SK-N-MC (cell line): ENCODE results near the gene ZKSCAN2.

Experiments
- DNase-seq: peaks from one replicate; pipeline ENCODE4 v3.0.0-alpha.2; 2011; ENCODE audit warnings: low read depth, low spot score
- H3K27ac ChIP-seq: fragments of 200-600 bp; sonication (generic); 2 replicates; pipeline ENCODE4 v1.5.1; 2016; ENCODE audit warnings: mixed run types
- H3K36me3 ChIP-seq: fragments of 200-600 bp; sonication (generic); 2 replicates; pipeline ENCODE4 v1.6.1; 2017; ENCODE audit warnings: antibody characterized with exemption, low read length, mixed read lengths; ENCODE audit not compliant: insufficient read depth
- H3K4me3 ChIP-seq: fragments of 200-600 bp; sonication (generic); 2 replicates; pipeline ENCODE4 v1.5.1; 2016
- H3K9ac ChIP-seq: fragments of 200-600 bp; sonication (generic); 2 replicates; pipeline ENCODE4 v1.8.0; 2017; ENCODE audit warnings: mixed run types, mixed read lengths; ENCODE audit not compliant: insufficient read length
- H3K9me3 ChIP-seq: fragments of 200-600 bp; sonication (generic); 2 replicates; pipeline ENCODE4 v1.6.1; 2017; ENCODE audit warnings: low read depth, mild to moderate bottlenecking, antibody characterized with exemption, low read length, moderate library complexity, mixed read lengths
- EZH2 ChIP-seq: fragments of 200-600 bp; sonication (generic); IDR thresholded peaks from one replicate; pipeline ENCODE4 v1.6.1; 2017; ENCODE audit warnings: antibody characterized with exemption
- FOXP2 ChIP-seq: optimal IDR thresholded peaks from 2 replicates; pipeline ENCODE3; 2011; ENCODE audit warnings: mild to moderate bottlenecking, moderate library complexity; ENCODE audit not compliant: insufficient read depth; ENCODE audit errors: extremely low read length, control extremely low read depth
- POLR2AphosphoS5 ChIP-seq: IDR thresholded peaks from 2 replicates; pipeline ENCODE4 v1.6.1; 2012; ENCODE audit warnings: mild to moderate bottlenecking, low read depth, low read length, borderline replicate concordance

ZKSCAN2 gene

GRCh38 chr16:25257470-25257955, at the start of gene ZKSCAN2:
TSS of gene ZKSCAN2 (minus strand) at chr16:25257845. CDS start at chr16:25257127, 718 bp downstream.
- Histone ChIP-seq H3K36me3 (peaks cover 27% of the 10 kb centered on the region), H3K27ac (peak within 1 kb of the TSS; percentile 95), H3K4me3 (peak within 1 kb of the TSS; percentile 92), H3K9me3 (no peaks in the 10 kb centered on the region), H3K9ac (peak within 1 kb of the TSS; percentile 98)
- TF ChIP-seq EZH2: no peak
- TF ChIP-seq FOXP2: no peak
- TF ChIP-seq POLR2AphosphoS5: peak; percentile 68
- no peak for DNase-seq

DNA sequence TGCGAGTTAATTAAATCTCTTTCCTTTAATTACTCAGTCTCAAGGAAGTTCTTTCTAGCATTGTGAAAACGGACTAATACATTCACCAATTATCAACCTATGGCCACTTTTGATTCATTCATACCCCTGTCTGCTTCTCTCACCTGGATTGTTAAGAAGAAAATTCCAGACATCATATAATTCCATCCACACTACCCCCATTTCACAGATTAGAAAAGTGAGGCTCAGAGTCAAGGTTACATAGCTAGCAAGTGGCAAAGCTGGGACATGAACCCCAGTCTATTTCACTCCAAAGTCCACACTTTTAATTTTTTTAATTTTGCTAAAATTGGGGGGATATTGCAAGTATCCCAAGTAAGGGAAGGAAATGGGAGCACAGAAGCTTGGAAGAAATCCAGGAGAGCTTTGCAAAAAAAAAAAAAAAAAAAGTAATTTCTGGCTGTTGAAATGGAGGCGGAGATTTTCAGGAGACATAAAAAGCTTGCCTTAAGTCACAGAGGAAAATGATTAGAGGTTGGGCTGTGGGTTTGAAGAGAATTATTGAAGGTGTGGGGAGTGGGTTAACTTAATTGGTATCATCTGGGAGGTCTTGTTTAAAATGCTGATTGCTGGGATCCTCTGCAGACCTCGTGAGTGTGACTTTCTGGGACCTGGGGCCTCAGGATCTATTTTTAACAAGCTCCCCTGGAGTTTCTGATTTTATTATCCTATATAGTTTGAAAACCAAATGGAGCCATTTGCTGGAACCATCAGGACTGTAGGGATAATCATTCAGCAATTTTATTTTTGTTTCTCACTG, 42.3 kb upstream of the ZKSCAN2 start:
- Histone ChIP-seq H3K9ac (peak overlapping the region; percentile 32), H3K4me3 (peak overlapping the region; percentile 36), H3K36me3 (0 out of 2 replicates have a peak, but pooled peaks cover 3% of the 10 kb centered on the region), H3K9me3 (no peaks in the 10 kb centered on the region; the same call in 1 of the 2 replicates), H3K27ac (peak overlapping the region; percentile 95)
- peak; percentile 98 for DNase-seq
- TF ChIP-seq EZH2 (no peak), POLR2AphosphoS5 (peak; percentile 69; the same call in 1 of the 2 replicates)

DNA sequence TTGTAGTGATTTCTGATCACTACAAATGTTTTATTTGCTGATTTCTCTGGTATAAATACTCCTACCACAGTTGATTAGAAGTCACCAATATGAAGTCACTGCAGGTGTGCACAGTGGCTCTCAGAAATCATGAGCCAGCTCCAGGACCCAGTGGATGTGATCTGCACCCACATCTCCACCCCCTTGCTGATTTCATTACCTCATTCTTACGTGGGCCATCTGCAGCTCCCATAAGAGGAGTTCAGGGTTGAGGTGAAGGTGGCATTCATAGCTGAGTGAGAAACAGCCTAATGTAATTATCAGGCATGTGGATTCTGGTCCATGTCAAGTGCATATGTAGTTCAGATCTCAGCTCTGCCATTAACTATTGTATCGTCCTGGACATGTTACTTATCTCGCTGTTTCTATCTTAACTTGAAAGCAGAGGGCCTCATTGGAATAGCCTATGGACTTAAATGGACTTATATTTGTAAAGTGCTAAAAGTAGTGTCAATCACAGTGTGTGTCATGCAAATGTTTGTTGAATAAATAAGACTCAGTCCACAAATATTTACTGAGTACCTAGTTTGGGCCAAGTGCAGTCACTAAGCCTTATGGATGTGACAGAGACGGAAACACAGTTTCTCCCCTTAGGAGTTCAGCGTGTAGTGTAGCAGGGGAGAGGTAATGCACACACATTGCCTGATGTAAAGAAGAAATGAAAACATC, 40.7 kb upstream of the ZKSCAN2 start:
- Histone ChIP-seq H3K9me3 (no peaks in the 10 kb centered on the region), H3K27ac (peak overlapping the region; percentile 95), H3K4me3 (no peak overlapping the region), H3K36me3 (no peaks in the 10 kb centered on the region), H3K9ac (no peak overlapping the region)
- no peak for TF ChIP-seq EZH2
- no peak for TF ChIP-seq FOXP2
- TF ChIP-seq POLR2AphosphoS5: no peak
- DNase-seq: no peak

DNA sequence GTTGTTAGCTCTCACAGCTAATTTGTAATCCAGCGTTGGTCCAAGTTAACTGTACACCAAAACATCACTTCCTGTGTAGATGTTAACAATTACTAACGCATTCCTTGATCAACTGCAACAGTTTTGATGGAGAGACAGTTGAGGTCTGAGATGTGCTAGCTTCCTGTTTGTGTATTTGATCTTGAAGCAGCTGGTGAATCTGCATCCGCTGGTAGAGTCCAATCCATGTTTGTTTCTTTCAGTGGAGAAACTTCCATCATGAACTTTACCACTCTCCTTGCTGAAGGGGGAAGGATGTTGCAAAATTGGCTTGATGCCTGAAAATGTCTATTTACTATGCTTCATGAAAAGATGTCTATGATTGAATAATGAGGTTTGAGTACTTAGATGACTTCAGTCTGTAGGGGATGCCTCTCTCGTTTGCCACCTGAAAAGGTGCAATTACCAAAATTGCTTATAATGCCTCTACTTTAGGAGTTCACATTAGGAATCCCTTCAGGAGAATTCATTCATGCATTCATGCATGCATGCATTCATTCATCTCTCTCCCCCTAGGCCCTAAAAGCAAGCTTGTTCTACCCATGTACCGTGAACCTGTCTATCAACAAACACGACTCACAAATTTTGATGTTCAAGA, 39.6 kb upstream of the ZKSCAN2 start:
- DNase-seq: no peak
- H3K9me3 ChIP-seq: no peaks in the 10 kb centered on the region
- H3K36me3 ChIP-seq: no peaks in the 10 kb centered on the region
- H3K27ac ChIP-seq: peak overlapping the region; percentile 79
- no peak for TF ChIP-seq FOXP2
- no peak overlapping the region for H3K9ac ChIP-seq
- no peak overlapping the region for H3K4me3 ChIP-seq

DNA sequence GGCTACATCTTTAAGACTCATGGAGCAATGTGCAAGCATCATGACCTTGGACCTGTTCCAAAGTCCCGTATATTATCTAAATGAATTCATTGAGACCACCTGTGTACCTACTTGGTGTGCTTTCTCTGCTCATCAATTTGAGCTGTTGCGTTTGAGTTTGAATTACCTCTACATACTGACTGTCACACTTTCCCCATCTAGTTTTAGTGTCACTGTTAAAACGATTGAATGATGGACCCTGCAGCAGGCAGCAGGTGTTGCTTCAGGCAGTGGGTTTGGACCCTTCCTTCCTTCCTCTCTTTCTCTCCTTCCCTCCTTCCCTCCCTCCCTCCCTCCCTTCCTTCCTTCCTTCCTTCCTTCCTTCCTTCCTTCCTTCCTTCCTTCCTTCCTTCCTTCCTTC, 33.9 kb upstream of the ZKSCAN2 start:
- Histone ChIP-seq H3K27ac (peak overlapping the region; percentile 99), H3K9me3 (no peaks in the 10 kb centered on the region), H3K9ac (peak overlapping the region; percentile 37), H3K4me3 (peak overlapping the region; percentile 19; the same call in 1 of the 2 replicates), H3K36me3 (no peaks in the 10 kb centered on the region)
- no peak for TF ChIP-seq EZH2
- peak; percentile 15; the same call in 1 of the 2 replicates for TF ChIP-seq POLR2AphosphoS5
- DNase-seq: peak; percentile 76

- H3K27ac ChIP-seq: peak overlapping the region; percentile 99
- peak; percentile 89 for DNase-seq
- no peak overlapping the region for H3K4me3 ChIP-seq
- no peaks in the 10 kb centered on the region for H3K36me3 ChIP-seq
- no peaks in the 10 kb centered on the region for H3K9me3 ChIP-seq
- no peak for TF ChIP-seq FOXP2
- TF ChIP-seq POLR2AphosphoS5: no peak
- no peak for TF ChIP-seq EZH2
- peak overlapping the region; percentile 60 for H3K9ac ChIP-seq
These were observed 31.8 kb upstream of the ZKSCAN2 start for GRCh38 chr16:25289466-25289865.

DNA sequence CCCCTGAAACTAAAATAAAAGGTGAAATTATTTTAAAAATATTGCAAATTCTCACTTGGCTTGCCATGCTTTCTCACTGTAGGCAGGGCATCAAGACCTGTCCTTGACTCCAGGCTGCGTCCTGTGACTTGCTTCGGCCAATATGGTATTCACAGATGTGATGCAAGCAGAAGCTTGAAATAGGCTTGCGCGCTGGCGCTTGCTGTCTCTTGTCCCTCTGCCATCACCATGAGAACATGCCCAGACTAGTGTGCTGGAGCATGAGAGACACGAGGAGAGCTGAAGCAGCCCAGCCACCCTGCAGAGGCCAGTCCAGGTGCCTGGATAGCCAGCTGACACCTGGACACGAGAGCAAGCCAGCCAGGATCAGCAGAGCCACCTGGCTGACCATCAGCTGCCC, 21.8 kb upstream of the ZKSCAN2 start:
- DNase-seq: no peak
- no peak overlapping the region for H3K4me3 ChIP-seq
- H3K27ac ChIP-seq: no peak overlapping the region
- H3K9ac ChIP-seq: no peak overlapping the region
- H3K9me3 ChIP-seq: no peaks in the 10 kb centered on the region
- H3K36me3 ChIP-seq: no peaks in the 10 kb centered on the region
- TF ChIP-seq POLR2AphosphoS5: no peak
- TF ChIP-seq EZH2: no peak
- TF ChIP-seq FOXP2: no peak

DNA sequence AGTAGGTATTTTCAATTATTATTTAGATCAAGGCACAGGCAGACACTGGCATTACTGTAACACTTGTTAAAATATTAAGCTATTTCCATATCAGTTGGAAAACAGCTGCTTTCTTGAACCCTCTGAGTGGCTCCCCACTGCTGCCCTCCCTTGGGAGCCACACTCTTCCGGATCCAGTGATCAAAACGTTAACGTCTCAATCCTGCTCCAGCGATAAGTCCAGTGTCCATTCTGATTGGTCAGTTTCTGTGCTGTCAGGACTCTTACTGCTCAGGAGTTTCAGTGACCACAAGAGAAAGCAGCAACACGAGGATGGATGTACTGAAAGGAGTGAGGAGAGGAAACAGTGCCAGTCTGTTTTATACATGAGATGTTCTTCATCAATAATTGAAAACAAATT, 13.8 kb upstream of the ZKSCAN2 start:
- Histone ChIP-seq H3K36me3 (no peaks in the 10 kb centered on the region), H3K27ac (peak overlapping the region; percentile 48), H3K4me3 (no peak overlapping the region; the same call in 1 of the 2 replicates), H3K9me3 (no peaks in the 10 kb centered on the region), H3K9ac (no peak overlapping the region)
- DNase-seq: no peak
- TF ChIP-seq EZH2 (no peak), POLR2AphosphoS5 (no peak), FOXP2 (no peak)
